CD4-positive, CD25-positive, alpha-beta regulatory T cell (primary cell): ENCODE results near the gene PIP4P1. TPM values are rescaled to one million over a fixed set of nuclear protein-coding genes. Genes with fewer than 3 reads are reported as not detected.

Experiments used
- ATAC-seq, 2 donors: fragments of 150-1000 bp; cut with Tn5 transposase; one replicate each; pipeline ENCODE4 v1.10.0; 2021; ENCODE audit warnings: low read depth in 2 of 2, moderate number of reproducible peaks in 2 of 2, moderate library complexity in 1 of 2
- DNase-seq, 3 donors: peaks; one replicate each; pipeline versions ENCODE4 v3.0.0 to v3.0.0-alpha.2; 2012 to 2022; ENCODE audit warnings: mixed read lengths in 1 of 3
- H3K27ac ChIP-seq: one replicate; pipeline ENCODE4 v1.7.0; 2013; ENCODE audit warnings: mild to moderate bottlenecking, low read length; ENCODE audit not compliant: insufficient read depth, poor library complexity, severe bottlenecking
- H3K27me3 ChIP-seq: one replicate; pipeline ENCODE4 v1.7.0; 2013; ENCODE audit warnings: low read length; ENCODE audit not compliant: control insufficient read depth, insufficient read depth
- H3K36me3 ChIP-seq: one replicate; pipeline ENCODE4 v1.7.0; 2013; ENCODE audit warnings: mild to moderate bottlenecking, low read length, moderate library complexity; ENCODE audit not compliant: control insufficient read depth, insufficient read depth
- H3K4me1 ChIP-seq: 2 replicates; pipeline ENCODE4 v1.7.0; 2013; ENCODE audit warnings: mild to moderate bottlenecking, low read length; ENCODE audit not compliant: insufficient read depth, control insufficient read depth, poor library complexity, severe bottlenecking
- H3K4me3 ChIP-seq: one replicate; pipeline ENCODE4 v1.7.0; 2013; ENCODE audit warnings: low read depth, mild to moderate bottlenecking, low read length, moderate library complexity
- H3K9me3 ChIP-seq, 2 experiments: 1 replicate in 1 of 2; 2 replicates in 1 of 2; pipeline ENCODE4 v1.7.0; 2013; ENCODE audit warnings: low read length in 2 of 2, mild to moderate bottlenecking in 1 of 2, moderate library complexity in 1 of 2; ENCODE audit not compliant: control insufficient read depth in 2 of 2
- H3K27ac Mint-ChIP-seq, 3 donors: one replicate each; pipeline ENCODE4 v1.8.0; 2020 to 2022; ENCODE audit warnings: mild to moderate bottlenecking in 3 of 3, mixed read lengths in 3 of 3, moderate library complexity in 2 of 3
- H3K27me3 Mint-ChIP-seq: one replicate; pipeline ENCODE4 v1.8.0; 2022; ENCODE audit warnings: mild to moderate bottlenecking, mixed read lengths
- H3K36me3 Mint-ChIP-seq: one replicate; pipeline ENCODE4 v1.8.0; 2020; ENCODE audit warnings: mixed read lengths
- H3K4me1 Mint-ChIP-seq, 4 donors: one replicate each; pipeline ENCODE4 v1.8.0; 2020 to 2022; ENCODE audit warnings: mixed read lengths in 4 of 4, mild to moderate bottlenecking in 1 of 4
- H3K4me3 Mint-ChIP-seq, 4 donors: one replicate each; pipeline ENCODE4 v1.8.0; 2020 to 2022; ENCODE audit warnings: mild to moderate bottlenecking in 4 of 4, mixed read lengths in 4 of 4, moderate library complexity in 3 of 4
- H3K9me3 Mint-ChIP-seq, 7 donors: one replicate each; pipeline ENCODE4 v1.8.0; 2020 to 2022; ENCODE audit warnings: mixed read lengths in 7 of 7, mild to moderate bottlenecking in 3 of 7, moderate library complexity in 2 of 7
- polyA plus RNA-seq, 4 donors: library from polyadenylated mRNA; unstranded; fragments of 300-500 nt; fragmentation: Illumina TruSeq; gene quantifications; one replicate each; pipeline ENCODE4 v1.2.3, GENCODE V29; 2021
- total RNA-seq: library from RNA; stranded (reverse); gene quantifications from one replicate; pipeline ENCODE4 v1.2.3, GENCODE V29; 2022

PIP4P1 gene
- total and polyA plus RNA-seq, 5 donors from 2014 or later = 24.7 to 65.6 (median 32.9) TPM

DNA sequence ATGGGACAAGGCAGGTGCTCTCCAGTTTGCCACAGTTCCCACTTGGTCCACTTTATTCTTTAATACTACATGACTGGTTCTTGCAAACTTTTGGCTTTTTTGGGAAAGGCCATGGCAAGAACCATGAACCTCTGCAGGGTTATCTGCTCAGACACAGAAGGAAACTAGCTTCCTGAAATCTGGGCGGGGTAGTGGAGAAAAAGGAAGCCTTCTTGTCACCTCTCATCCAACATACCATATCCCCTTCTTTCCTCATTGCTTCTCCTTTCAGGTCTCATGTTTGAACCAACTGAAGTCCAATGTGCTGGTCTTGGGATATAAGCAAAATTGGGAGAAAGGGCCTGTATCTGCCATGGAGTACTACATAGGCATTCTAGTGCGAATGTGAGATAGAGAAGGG is 19.8 kb downstream of the PIP4P1 start:
- Histone ChIP-seq H3K4me3 (peak overlapping the region; percentile 35), H3K9me3 (no peaks in the 10 kb centered on the region), H3K4me1 (peaks cover 12% of the 10 kb centered on the region), H3K27ac (no peak overlapping the region), H3K27me3 (no peaks in the 10 kb centered on the region), H3K36me3 (peaks cover 11% of the 10 kb centered on the region)
- peak overlapping the region; percentile 34 to 94 (median 79) for H3K27ac Mint-ChIP-seq
- H3K27me3 Mint-ChIP-seq = peaks cover 5% of the 10 kb centered on the region
- DNase-seq (no peak), ATAC-seq (no peak)
- H3K36me3 Mint-ChIP-seq = peaks cover 6% of the 10 kb centered on the region
- H3K4me1 Mint-ChIP-seq = peaks cover 7 to 26% (median 13%) of the 10 kb centered on the region in 4 donors
- peak overlapping the region in 1 of 4 donors; percentile 4 for H3K4me3 Mint-ChIP-seq
- peaks cover 0 to 1% (median 0%) of the 10 kb centered on the region in 7 donors for H3K9me3 Mint-ChIP-seq

- H3K27ac ChIP-seq = no peak overlapping the region
- Mint-ChIP-seq H3K4me1 (peaks cover 7 to 26% (median 13%) of the 10 kb centered on the region in 4 donors), H3K9me3 (peaks cover 0 to 1% (median 0%) of the 10 kb centered on the region in 7 donors), H3K4me3 (peak overlapping the region in 2 of 4 donors; percentile 28 to 69), H3K36me3 (peaks cover 6% of the 10 kb centered on the region), H3K27ac (peak overlapping the region; percentile 34 to 94 (median 79)), H3K27me3 (peaks cover 5% of the 10 kb centered on the region)
- H3K27me3 ChIP-seq = no peaks in the 10 kb centered on the region
- H3K9me3 ChIP-seq = no peaks in the 10 kb centered on the region
- H3K4me1 ChIP-seq = peaks cover 12% of the 10 kb centered on the region
- DNase-seq = peak in 2 of 3 donors; percentile 39 to 74
- H3K36me3 ChIP-seq = peaks cover 5% of the 10 kb centered on the region
- ATAC-seq = peak; percentile 94 to 95
- H3K4me3 ChIP-seq = peak overlapping the region; percentile 35
These were observed 20.4 kb downstream of the PIP4P1 start for GRCh38 chr14:20440882-20441281.

DNA sequence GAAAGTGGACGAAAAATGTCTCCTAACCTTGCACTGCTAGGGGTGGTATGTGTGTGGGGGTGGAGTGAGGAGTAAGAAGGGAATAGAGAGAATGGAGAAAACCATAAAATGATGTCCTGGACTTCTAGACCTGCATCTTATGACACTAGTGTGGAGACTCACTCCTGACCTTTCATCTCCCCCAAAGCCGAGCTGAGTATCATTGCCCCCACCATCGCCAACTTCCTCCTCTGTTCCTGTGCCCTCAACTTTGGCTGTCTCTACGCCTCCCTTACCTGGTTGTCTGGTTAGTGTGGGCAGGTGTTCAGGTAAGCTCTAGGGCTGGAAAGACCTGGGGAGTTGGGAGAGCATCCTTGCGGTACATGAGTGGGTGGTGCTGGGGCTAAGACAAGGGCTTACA is 20.8 kb downstream of the PIP4P1 start:
- no peak for ATAC-seq
- Histone ChIP-seq H3K9me3 (no peaks in the 10 kb centered on the region), H3K27ac (no peak overlapping the region), H3K4me3 (peak overlapping the region; percentile 35), H3K4me1 (peaks cover 12% of the 10 kb centered on the region), H3K27me3 (no peaks in the 10 kb centered on the region), H3K36me3 (peaks cover under 1% of the 10 kb centered on the region)
- Mint-ChIP-seq H3K4me1 (peaks cover 7 to 26% (median 13%) of the 10 kb centered on the region in 4 donors), H3K27ac (peak overlapping the region; percentile 34 to 94 (median 79)), H3K9me3 (peaks cover 0 to 1% (median 0%) of the 10 kb centered on the region in 7 donors), H3K36me3 (peaks cover 6% of the 10 kb centered on the region), H3K27me3 (peaks cover 5% of the 10 kb centered on the region), H3K4me3 (peak overlapping the region in 2 of 4 donors; percentile 28 to 69)
- DNase-seq = no peak

GRCh38 chr14:20438664-20439063 is 22.6 kb downstream of the PIP4P1 start:
- Histone ChIP-seq H3K27ac (no peak overlapping the region), H3K27me3 (no peaks in the 10 kb centered on the region), H3K4me1 (peaks cover 12% of the 10 kb centered on the region), H3K36me3 (no peaks in the 10 kb centered on the region), H3K4me3 (no peak overlapping the region), H3K9me3 (no peaks in the 10 kb centered on the region)
- Mint-ChIP-seq H3K4me1 (peaks cover 7 to 26% (median 13%) of the 10 kb centered on the region in 4 donors), H3K4me3 (no peak overlapping the region), H3K9me3 (peaks cover 0 to 1% (median 0%) of the 10 kb centered on the region in 7 donors), H3K36me3 (peaks cover 6% of the 10 kb centered on the region), H3K27ac (no peak overlapping the region), H3K27me3 (peaks cover 5% of the 10 kb centered on the region)
- ATAC-seq = no peak
- no peak for DNase-seq

DNA sequence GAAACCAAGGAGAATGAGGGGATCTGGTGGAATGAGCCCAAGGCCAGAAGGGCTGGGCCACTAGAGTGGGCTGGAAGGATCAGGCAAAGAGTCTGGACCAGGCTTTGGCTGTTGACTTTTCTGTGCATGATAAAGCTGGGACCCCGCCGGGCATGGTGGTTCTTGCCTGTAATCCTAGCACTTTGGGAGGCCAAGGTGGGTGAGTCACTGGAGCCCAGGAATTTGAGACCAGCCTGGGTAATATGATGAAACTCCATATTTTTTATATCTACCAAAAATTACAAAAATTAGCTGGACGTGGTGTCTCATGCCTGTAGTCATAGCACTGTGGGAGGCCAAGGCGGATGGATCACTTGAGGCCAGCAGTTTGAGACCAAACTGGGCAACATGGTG is 24.9 kb downstream of the PIP4P1 start:
- H3K9me3 ChIP-seq = no peaks in the 10 kb centered on the region
- H3K4me1 Mint-ChIP-seq = peaks cover 7 to 19% (median 10%) of the 10 kb centered on the region in 4 donors
- ATAC-seq (no peak), DNase-seq (no peak)
- peaks cover 0 to 1% (median 0%) of the 10 kb centered on the region in 7 donors for H3K9me3 Mint-ChIP-seq
- H3K36me3 ChIP-seq = no peaks in the 10 kb centered on the region
- no peaks in the 10 kb centered on the region for H3K36me3 Mint-ChIP-seq
- peak overlapping the region in 1 of 4 donors; percentile 9 for H3K4me3 Mint-ChIP-seq
- no peak overlapping the region for H3K4me3 ChIP-seq
- H3K27ac Mint-ChIP-seq = no peak overlapping the region
- H3K27me3 ChIP-seq = no peaks in the 10 kb centered on the region
- H3K27ac ChIP-seq = no peak overlapping the region
- peaks cover 5% of the 10 kb centered on the region for H3K27me3 Mint-ChIP-seq
- peaks cover 8% of the 10 kb centered on the region for H3K4me1 ChIP-seq

GRCh38 chr14:20435582-20436362 is 25.5 kb downstream of the PIP4P1 start, which contains the start of gene KLHL33:
Gene KLHL33, minus strand, starts transcription at chr14:20436166. Its CDS starts 355 bp downstream, at chr14:20435811.
- Histone ChIP-seq H3K36me3 (no peaks in the 10 kb centered on the region), H3K27ac (no peak within 1 kb of the TSS), H3K4me1 (peaks cover 2% of the 10 kb centered on the region), H3K4me3 (no peak within 1 kb of the TSS), H3K27me3 (no peaks in the 10 kb centered on the region), H3K9me3 (no peaks in the 10 kb centered on the region)
- H3K4me1 Mint-ChIP-seq = peaks cover 2 to 13% (median 5%) of the 10 kb centered on the region in 4 donors
- DNase-seq (no peak), ATAC-seq (no peak)
- peaks cover 5% of the 10 kb centered on the region for H3K27me3 Mint-ChIP-seq
- H3K36me3 Mint-ChIP-seq = no peaks in the 10 kb centered on the region
- H3K27ac Mint-ChIP-seq = peak within 1 kb of the TSS in 1 of 3 donors; percentile 38
- H3K4me3 Mint-ChIP-seq = peak within 1 kb of the TSS in 1 of 4 donors; percentile 9
- peaks cover 0 to 1% (median 0%) of the 10 kb centered on the region in 7 donors for H3K9me3 Mint-ChIP-seq

DNA sequence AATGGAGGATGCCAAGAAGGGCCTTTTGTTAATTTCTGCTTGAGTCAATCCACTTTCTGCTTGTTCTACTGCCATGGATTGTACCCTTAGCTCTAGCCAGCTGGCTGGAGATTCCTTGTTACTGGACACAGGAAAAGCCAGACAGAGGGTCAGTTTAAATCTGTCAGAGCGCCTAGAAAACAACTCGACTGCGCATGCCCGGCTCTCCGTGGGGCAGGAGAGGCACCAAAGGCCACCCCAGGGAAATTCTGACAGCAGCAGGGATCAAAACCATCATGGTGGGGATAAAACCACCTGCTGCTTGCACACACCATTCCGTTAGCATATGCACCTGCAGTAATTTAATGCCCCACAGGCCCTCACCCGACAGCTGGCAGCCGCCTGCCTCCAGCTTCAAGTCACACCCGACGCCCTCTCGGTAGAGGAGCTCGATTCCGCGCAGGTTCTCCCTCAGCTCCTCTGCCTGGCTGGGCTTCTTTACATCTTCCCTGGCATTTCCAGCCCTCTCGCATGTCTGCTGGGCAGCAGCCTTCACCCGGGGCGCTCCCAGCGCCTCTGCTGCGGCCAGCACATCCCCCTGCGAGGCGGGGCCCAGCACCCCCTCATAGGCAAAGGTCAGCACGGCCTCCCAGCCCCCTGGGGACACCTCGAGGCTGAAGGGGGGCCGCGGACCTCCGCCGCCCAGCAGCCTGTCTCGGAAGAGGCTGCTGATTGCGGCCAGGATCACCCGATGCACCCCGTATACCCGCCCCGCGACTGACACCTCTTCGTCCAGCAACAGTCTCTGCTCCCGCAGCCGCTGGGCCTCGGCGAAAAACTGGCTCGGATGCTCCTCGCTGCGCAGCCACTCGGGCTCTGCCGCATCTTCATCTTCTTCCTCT is 26.3 kb downstream of the PIP4P1 start:
- no peak for ATAC-seq
- H3K9me3 ChIP-seq = no peaks in the 10 kb centered on the region
- H3K27me3 ChIP-seq = no peaks in the 10 kb centered on the region
- H3K27ac ChIP-seq = no peak overlapping the region
- Mint-ChIP-seq H3K27me3 (peaks cover 5% of the 10 kb centered on the region), H3K36me3 (no peaks in the 10 kb centered on the region), H3K4me1 (peaks cover 0 to 5% (median 2%) of the 10 kb centered on the region in 4 donors), H3K4me3 (no peak overlapping the region), H3K27ac (no peak overlapping the region), H3K9me3 (peaks cover 0 to 1% (median 0%) of the 10 kb centered on the region in 7 donors)
- DNase-seq = no peak
- no peak overlapping the region for H3K4me3 ChIP-seq
- H3K36me3 ChIP-seq = no peaks in the 10 kb centered on the region
- no peaks in the 10 kb centered on the region for H3K4me1 ChIP-seq
